Prostate gland (tissue), 2 donors: Measurements from ENCODE around the gene FER.

Experiments
- CTCF ChIP-seq, 4 experiments: fragments of 200-600 bp in 2 of 4; fragments of 450-650 bp in 2 of 4; sonication (generic) in 2 of 4; IDR thresholded peaks; 1 replicate in 3 of 4; 2 replicates in 1 of 4; pipeline ENCODE4 v1.5.1; 2016 to 2019; ENCODE audit warnings: antibody characterized with exemption in 4 of 4, mild to moderate bottlenecking in 2 of 4, moderate library complexity in 2 of 4
- POLR2A ChIP-seq: fragments of 450-650 bp; IDR thresholded peaks from one replicate; pipeline ENCODE4 v1.6.1; 2016; ENCODE audit warnings: antibody characterized with exemption, mild to moderate bottlenecking

- TF ChIP-seq CTCF (IDR thresholded peaks at IDR 0.05) = no peak
- no peak for TF ChIP-seq POLR2A
Measured at GRCh38 chr5:109173036-109173794, 425.5 kb downstream of the FER start.
